Measurements from ENCODE around the gene MALSU1.

MALSU1 gene

GRCh38 chr7:23315366-23315765 lies 16.2 kb downstream of the MALSU1 start:
- Histone ChIP-seq H3K4me3 (no peak overlapping the region), H3K27ac (no peak overlapping the region)
- no peak for TF ChIP-seq CTCF (IDR thresholded peaks at IDR 0.05)
- no peak for DNase-seq (ENCODE audit: low spot score)

- no peak for TF ChIP-seq CTCF (IDR thresholded peaks at IDR 0.05)
- no peak overlapping the region for H3K27ac ChIP-seq
- H3K4me3 ChIP-seq: no peak overlapping the region
- no peak for DNase-seq (ENCODE audit: low spot score)
These were observed 32.0 kb downstream of the MALSU1 start for GRCh38 chr7:23331132-23331531.

GRCh38 chr7:23332193-23332592 lies 33.1 kb downstream of the MALSU1 start:
- Histone ChIP-seq H3K27ac (peak overlapping the region in 1 of 2 donors; percentile 19), H3K4me3 (no peak overlapping the region)
- TF ChIP-seq CTCF (IDR thresholded peaks at IDR 0.05): no peak
- DNase-seq (ENCODE audit: low spot score): no peak

- no peak for DNase-seq (ENCODE audit: low spot score)
- no peak for TF ChIP-seq CTCF (IDR thresholded peaks at IDR 0.05)
- H3K27ac ChIP-seq: peak overlapping the region in 1 of 2 donors; percentile 45
- H3K4me3 ChIP-seq: no peak overlapping the region
These were observed 33.9 kb downstream of the MALSU1 start for GRCh38 chr7:23332910-23333612.

- no peak overlapping the region for H3K4me3 ChIP-seq
- no peak for DNase-seq (ENCODE audit: low spot score)
- peak overlapping the region in 1 of 2 donors; percentile 56 for H3K27ac ChIP-seq
- no peak for TF ChIP-seq CTCF (IDR thresholded peaks at IDR 0.05)
These were observed 34.6 kb downstream of the MALSU1 start for GRCh38 chr7:23333671-23334246.

GRCh38 chr7:23334482-23335056 lies 35.4 kb downstream of the MALSU1 start:
- Histone ChIP-seq H3K4me3 (no peak overlapping the region), H3K27ac (peak overlapping the region in 1 of 2 donors; percentile 56)
- DNase-seq (ENCODE audit: low spot score): no peak
- TF ChIP-seq CTCF (IDR thresholded peaks at IDR 0.05): no peak

GRCh38 chr7:23335136-23335535 lies 36.0 kb downstream of the MALSU1 start:
- no peak overlapping the region for H3K27ac ChIP-seq
- no peak for TF ChIP-seq CTCF (IDR thresholded peaks at IDR 0.05)
- no peak overlapping the region for H3K4me3 ChIP-seq
- DNase-seq (ENCODE audit: low spot score): no peak

Measured in coronary artery (tissue), 2 donors.